Loucy (cell line): ENCODE results near the gene PPARA.
A peak's percentile ranks its signal among the peaks of the same experiment; 100 is the strongest.

Experiments
- H2AFZ ChIP-seq: fragments of 200-600 bp; sonication (generic); 2 replicates; pipeline ENCODE4 v1.6.0; 2016; ENCODE audit warnings: antibody characterized with exemption, mild to moderate bottlenecking, low read length, moderate library complexity
- H3F3A ChIP-seq: fragments of 200-600 bp; 2 replicates; pipeline ENCODE4 v1.6.0; 2016; ENCODE audit warnings: antibody characterized with exemption, low read depth, mild to moderate bottlenecking
- H3K27me3 ChIP-seq: fragments of 200-600 bp; sonication (generic); 2 replicates; pipeline ENCODE4 v1.6.1; 2014; ENCODE audit warnings: low read length, mild to moderate bottlenecking; ENCODE audit not compliant: insufficient read depth, poor library complexity, severe bottlenecking
- H3K36me3 ChIP-seq: fragments of 200-600 bp; sonication (generic); 2 replicates; pipeline ENCODE4 v1.6.1; 2016; ENCODE audit warnings: low read length; ENCODE audit not compliant: insufficient read depth
- H3K4me1 ChIP-seq: fragments of 200-600 bp; sonication (generic); 2 replicates; pipeline ENCODE4 v1.5.1; 2014; ENCODE audit warnings: low read length, mild to moderate bottlenecking; ENCODE audit not compliant: insufficient read depth, poor library complexity, severe bottlenecking
- H3K4me2 ChIP-seq: fragments of 200-600 bp; sonication (generic); 2 replicates; pipeline ENCODE4 v1.6.0; 2014; ENCODE audit warnings: antibody characterized with exemption, low read length, low read depth, mild to moderate bottlenecking; ENCODE audit not compliant: poor library complexity, severe bottlenecking
- H3K4me3 ChIP-seq: fragments of 200-600 bp; sonication (generic); 2 replicates; pipeline ENCODE4 v1.5.1; 2014; ENCODE audit warnings: low read length, mild to moderate bottlenecking, mixed read lengths; ENCODE audit not compliant: poor library complexity, severe bottlenecking
- H3K79me2 ChIP-seq: fragments of 200-600 bp; sonication (generic); 2 replicates; pipeline ENCODE4 v1.6.1; 2014; ENCODE audit warnings: low read length; ENCODE audit not compliant: insufficient read depth
- H3K9ac ChIP-seq: fragments of 200-600 bp; sonication (generic); 2 replicates; pipeline ENCODE4 v1.6.0; 2014; ENCODE audit warnings: mild to moderate bottlenecking, low read depth, low read length, moderate library complexity; ENCODE audit not compliant: poor library complexity, severe bottlenecking
- H3K9me2 ChIP-seq: fragments of 200-600 bp; sonication (generic); replicated peaks from 2 replicates; pipeline ENCODE4 v1.6.1; 2016; ENCODE audit warnings: low read depth, low read length, mixed read lengths
- H3K9me3 ChIP-seq: fragments of 200-600 bp; sonication (generic); 2 replicates; pipeline ENCODE4 v1.6.1; 2014; ENCODE audit warnings: mild to moderate bottlenecking, antibody characterized with exemption, low read length, low read depth; ENCODE audit not compliant: insufficient read depth
- H4K20me1 ChIP-seq: fragments of 200-600 bp; sonication (generic); 2 replicates; pipeline ENCODE4 v1.6.0; 2014; ENCODE audit warnings: antibody characterized with exemption, low read length, mild to moderate bottlenecking; ENCODE audit not compliant: insufficient read depth, poor library complexity, severe bottlenecking
- CTCF ChIP-seq: fragments of 200-600 bp; sonication (generic); conservative IDR thresholded peaks from 2 replicates; pipeline ENCODE4 v1.5.1; 2014; ENCODE audit warnings: mild to moderate bottlenecking, antibody characterized with exemption, low read length
- EZH2phosphoT487 ChIP-seq: fragments of 200-600 bp; IDR thresholded peaks from 2 replicates; pipeline ENCODE4 v1.6.1; 2018; ENCODE audit warnings: antibody characterized with exemption, mild to moderate bottlenecking, moderate library complexity, borderline replicate concordance

PPARA gene

GRCh38 chr22:46240506-46240905, 90.2 kb downstream of the PPARA start:
- no peak for TF ChIP-seq CTCF
- no peak for TF ChIP-seq EZH2phosphoT487
- Histone ChIP-seq H4K20me1 (no peaks in the 10 kb centered on the region), H3K9me3 (no peaks in the 10 kb centered on the region), H2AFZ (no peak overlapping the region), H3K4me1 (peaks cover 74% of the 10 kb centered on the region), H3K27me3 (no peaks in the 10 kb centered on the region), H3K9ac (peak overlapping the region; percentile 72), H3K4me2 (peak overlapping the region; percentile 63), H3K36me3 (peaks cover 11% of the 10 kb centered on the region; the same call in 1 of the 2 replicates), H3K79me2 (peaks cover 31% of the 10 kb centered on the region; the same call in 1 of the 2 replicates), H3K9me2 (no peaks in the 10 kb centered on the region), H3K4me3 (peak overlapping the region; percentile 44), H3F3A (peaks cover 16% of the 10 kb centered on the region)

- Histone ChIP-seq H3K9ac (peak overlapping the region; percentile 72), H3K79me2 (peaks cover 35% of the 10 kb centered on the region; the same call in 1 of the 2 replicates)
These were observed 90.6 kb downstream of the PPARA start for GRCh38 chr22:46240907-46241306.

GRCh38 chr22:46241396-46242007, 91.2 kb downstream of the PPARA start:
- TF ChIP-seq EZH2phosphoT487 (no peak), CTCF (no peak)
- H3K79me2 ChIP-seq: peaks cover 41% of the 10 kb centered on the region; the same call in 1 of the 2 replicates
- H3K9me2 ChIP-seq: no peaks in the 10 kb centered on the region
- H3K4me2 ChIP-seq: peak overlapping the region; percentile 63
- H3K4me1 ChIP-seq: peaks cover 82% of the 10 kb centered on the region
- H3K9me3 ChIP-seq: no peaks in the 10 kb centered on the region
- H3F3A ChIP-seq: peaks cover 16% of the 10 kb centered on the region
- no peak overlapping the region for H2AFZ ChIP-seq
- H3K36me3 ChIP-seq: peaks cover 5% of the 10 kb centered on the region; the same call in 1 of the 2 replicates
- no peaks in the 10 kb centered on the region for H4K20me1 ChIP-seq
- peak overlapping the region; percentile 72 for H3K9ac ChIP-seq
- H3K4me3 ChIP-seq: no peak overlapping the region
- H3K27me3 ChIP-seq: no peaks in the 10 kb centered on the region

More at GRCh38 chr22:46240907-46241306, 90.6 kb downstream of the PPARA start:
- peaks cover 78% of the 10 kb centered on the region for H3K4me1 ChIP-seq
- H3K9me2 ChIP-seq: no peaks in the 10 kb centered on the region
- H3K4me3 ChIP-seq: no peak overlapping the region
- peak overlapping the region; percentile 63 for H3K4me2 ChIP-seq
- peaks cover 9% of the 10 kb centered on the region; the same call in 1 of the 2 replicates for H3K36me3 ChIP-seq
- no peaks in the 10 kb centered on the region for H3K9me3 ChIP-seq
- H2AFZ ChIP-seq: no peak overlapping the region
- TF ChIP-seq EZH2phosphoT487: no peak
- no peak for TF ChIP-seq CTCF
- peaks cover 16% of the 10 kb centered on the region for H3F3A ChIP-seq
- no peaks in the 10 kb centered on the region for H3K27me3 ChIP-seq
- no peaks in the 10 kb centered on the region for H4K20me1 ChIP-seq
